Left hindlimb (tissue), 1 donor: ENCODE data around the gene PARD3.
"Not testable (repeated sequence)": the region's sequence is repeated elsewhere in the genome, so short reads cannot be mapped to it uniquely, and the experiment has no call there.

Experiments
- DNase-seq: peaks from one replicate; pipeline ENCODE4 v3.0.0-alpha.2; 2018

The PARD3 gene

DNA sequence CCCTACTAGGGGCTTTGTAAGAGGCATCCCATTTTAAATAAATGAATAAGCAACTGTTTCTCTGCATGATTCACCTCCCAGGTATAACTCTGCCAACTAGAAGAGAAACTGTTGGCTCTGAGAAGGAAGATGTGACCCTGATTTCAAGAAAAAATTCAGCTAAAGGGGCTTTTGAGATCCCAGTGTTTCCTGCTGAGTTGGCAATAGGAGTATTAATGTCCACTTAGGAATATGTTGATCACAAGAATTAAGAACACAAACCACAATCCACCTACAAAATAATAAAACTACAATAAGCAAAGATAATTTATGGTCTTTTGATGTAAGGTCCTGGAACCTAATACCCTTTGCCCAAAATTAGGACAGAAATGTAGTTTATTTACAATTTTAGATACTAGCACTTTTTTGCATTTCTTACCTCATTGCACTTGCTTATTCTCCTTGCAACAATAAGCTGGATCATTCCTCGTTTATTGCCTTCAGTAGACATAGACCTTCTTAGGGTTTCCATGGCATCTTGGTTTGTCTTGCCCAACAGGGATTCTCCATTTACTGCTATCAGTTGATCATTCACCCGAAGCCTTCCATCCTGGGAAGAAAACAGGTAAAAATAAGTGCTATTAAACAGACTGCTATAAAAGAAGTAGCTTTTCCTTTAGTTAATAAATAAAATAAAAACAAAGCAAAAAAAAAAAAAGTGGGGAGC lies 456.2 kb downstream of the PARD3 start:
- no peak for DNase-seq

DNA sequence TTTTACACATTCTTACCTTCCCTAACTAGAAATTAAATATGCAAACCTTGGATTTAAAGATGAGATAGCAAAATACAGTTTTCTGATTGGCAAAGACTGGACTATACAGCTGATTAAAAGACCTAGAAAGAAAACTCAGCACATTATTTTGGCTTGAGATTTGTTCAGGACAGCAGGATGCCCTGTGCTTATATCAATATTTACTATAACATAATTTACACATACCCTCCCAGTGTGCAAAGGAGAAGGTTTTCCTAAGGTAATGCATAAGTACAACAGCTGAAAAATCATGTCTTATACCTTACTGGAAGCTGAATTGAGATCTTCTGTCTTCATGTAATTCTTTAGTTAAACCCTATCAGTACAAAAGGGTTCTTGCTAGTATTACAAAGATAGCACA lies 458.6 kb downstream of the PARD3 start:
- no peak for DNase-seq

DNA sequence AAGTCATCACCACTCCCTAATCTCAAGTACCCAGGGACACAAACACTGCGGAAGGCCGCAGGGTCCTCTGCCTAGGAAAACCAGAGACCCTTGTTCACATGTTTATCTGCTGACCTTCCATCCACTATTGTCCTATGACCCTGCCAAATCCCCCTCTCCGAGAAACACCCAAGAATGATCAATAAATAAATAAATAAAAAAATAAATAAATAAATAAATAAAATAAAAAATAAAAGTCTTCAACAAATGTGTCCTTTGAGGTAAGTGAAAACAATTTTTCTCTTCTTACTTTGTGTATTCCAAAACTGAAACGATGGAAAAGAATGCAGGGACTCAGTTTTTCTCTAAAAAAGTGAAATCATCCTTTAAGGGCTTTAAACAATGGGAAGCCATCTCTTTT lies 461.6 kb downstream of the PARD3 start:
- DNase-seq: not testable (repeated sequence)

DNA sequence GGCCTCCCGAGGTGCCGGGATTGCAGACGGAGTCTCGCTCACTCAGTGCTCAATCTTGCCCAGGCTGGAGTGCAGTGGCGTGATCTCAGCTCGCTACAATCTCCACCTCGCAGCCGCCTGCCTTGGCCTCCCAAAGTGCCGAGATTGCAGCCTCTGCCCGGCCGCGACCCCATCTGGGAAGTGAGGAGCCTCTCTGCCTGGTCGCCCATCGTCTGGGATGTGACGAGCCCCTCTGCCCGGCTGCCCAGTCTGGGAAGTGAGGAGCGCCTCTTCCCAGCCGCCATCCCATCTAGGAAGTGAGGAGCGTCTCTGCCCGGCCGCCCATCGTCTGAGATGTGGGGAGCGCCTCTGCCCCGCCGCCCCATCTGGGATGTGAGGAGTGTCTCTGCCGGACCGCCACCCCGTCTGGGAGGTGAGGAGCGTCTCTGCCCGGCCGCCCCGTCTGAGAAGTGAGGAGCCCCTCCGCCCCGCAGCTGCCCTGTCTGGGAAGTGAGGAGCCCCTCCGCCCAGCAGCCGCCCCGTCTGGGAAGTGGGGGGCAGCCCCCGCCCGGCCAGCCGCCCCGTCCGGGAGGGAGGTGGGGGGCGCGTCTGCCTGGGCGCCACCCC lies 462.4 kb downstream of the PARD3 start:
- not testable (repeated sequence) for DNase-seq

DNA sequence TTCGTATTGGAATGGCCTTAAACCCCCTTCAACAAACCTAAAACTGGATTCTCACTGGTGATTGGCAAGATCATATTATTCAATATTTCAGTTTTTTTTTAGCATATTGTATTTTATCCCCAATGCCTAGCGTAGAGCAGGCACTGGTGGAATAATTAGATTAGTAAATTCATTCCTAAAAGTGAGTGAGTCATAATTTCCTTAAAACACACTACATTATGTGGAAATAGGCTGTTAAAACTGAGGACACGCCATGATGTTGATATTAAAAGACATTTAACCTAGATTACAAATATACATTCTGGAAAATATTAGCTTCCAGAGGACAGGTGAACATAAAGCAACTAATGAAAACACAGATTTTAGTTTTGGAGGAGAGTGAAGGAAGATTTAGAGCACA lies 463.9 kb downstream of the PARD3 start:
- DNase-seq: no peak

DNA sequence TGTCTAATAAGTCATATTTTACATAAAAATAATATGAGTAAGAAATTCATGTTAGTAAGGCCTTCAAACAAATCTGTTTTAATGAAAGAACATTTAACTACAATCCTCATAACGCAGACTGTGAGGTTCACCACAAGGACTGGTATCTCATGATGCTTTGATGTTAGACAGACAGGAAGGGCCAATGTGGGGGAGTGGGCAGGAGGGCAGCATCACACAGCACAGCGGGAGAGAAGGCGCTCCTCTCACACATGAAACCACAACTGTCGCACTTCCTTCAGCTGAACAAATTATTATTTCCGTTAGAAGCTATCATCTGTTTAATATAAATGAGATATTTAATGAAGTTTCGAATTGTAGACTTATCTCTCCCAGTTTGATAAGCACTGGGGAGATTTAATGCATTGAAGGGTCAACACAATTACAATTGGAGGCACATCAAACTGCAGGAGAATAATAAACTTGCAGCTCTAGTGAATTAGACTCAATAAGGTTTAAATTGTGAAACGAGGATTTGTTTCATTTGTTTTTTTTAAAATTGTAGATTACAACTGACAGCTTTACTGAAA lies 466.1 kb downstream of the PARD3 start:
- DNase-seq: no peak

DNA sequence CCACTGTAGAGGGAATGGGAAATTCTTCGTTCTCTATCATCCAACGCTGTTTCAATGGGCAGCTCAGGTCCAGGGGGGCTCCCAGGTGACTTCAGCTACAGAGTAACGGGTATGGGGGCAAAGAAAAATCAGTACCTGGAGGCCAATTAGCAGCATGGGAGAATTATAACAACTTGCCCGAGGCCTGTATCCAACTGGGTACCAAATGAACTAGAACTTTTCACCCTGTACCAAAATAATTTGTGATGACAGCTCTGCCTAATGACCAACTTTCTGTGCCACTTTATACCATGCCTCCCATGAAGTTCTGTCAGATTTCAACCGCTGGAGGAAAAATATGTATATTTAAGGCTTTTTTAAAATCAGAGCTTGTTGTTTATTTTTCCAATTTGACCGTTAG lies 467.1 kb downstream of the PARD3 start:
- DNase-seq: no peak

DNA sequence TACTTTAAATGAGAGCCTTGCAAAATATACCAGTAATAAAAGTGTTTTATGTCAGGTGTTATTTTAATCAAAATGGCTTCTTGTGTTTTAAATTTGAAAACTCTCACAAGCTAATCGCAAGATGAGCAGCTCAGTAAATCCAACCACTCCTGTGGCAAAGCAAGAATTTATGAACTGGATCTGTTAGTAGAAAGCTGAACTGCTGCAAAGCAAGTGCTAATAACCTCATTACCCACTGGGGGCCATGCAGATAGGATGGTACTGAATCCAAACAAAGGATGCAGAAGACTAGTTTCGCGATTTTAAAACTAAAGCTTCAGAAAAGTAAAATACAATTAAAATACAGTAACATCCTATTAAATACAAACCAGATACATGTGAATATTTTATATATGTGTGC lies 468.0 kb downstream of the PARD3 start:
- no peak for DNase-seq

DNA sequence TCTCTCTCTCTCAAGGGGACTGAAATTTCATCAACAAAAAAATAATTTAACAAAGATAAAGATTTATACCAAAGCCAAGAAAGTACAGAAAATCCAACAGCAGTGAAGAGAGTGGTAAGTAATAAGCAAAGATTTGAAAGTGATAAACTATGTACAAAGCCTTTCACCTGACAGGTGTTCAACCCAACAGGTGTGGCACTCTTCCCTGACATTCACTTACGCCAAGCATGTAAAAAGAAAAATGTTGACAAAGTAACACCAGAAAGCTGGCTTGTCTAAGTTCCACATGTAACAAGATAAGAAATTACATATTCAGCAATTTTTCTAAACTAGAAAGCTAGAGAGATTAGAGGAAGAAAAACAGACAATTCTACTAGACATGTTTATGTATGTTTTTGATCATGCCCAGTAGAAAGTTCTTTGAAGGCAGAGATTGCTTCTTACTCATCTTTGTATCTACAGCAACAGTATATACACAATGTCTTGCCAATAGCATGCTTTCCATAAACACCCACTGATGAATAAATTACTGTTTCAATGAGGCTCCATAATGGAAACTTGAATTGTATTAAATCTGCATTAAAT lies 468.5 kb downstream of the PARD3 start:
- DNase-seq: no peak

DNA sequence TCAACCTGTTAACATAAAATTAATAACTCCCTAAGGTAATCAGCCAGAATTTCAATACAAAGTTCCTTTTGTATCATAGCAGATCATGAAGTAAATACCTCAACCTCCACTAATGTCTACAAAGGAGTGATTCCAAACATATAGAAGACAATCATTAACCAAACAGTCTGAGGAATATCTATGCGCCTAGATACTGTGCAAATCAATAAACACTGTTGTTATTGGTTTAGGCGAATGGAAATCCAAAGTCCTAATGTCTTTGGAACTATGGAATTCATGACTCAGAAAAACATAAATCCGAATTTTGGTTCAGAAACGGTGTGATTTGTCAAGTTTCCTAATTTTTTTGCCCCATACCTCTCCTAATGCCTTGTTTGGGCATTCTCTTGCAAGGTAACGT lies 469.7 kb downstream of the PARD3 start:
- DNase-seq: no peak

DNA sequence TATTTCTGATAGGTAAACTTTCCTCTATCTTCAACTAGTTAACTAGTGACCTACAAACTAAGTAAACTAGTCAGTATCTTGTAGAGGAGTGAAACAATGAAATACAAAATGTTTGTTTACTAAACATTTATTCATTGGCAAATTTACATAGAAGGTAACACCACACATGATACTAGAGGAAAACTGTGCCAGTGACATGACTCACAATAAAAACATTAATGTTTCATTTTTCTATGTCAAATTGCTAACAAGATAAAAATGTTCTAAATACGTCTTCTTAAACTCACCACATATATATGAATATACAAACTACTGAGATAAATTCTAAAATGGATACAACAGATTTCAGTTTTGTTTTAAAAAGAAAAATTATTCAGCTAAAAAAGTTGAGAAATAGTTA lies 471.3 kb downstream of the PARD3 start:
- no peak for DNase-seq

DNA sequence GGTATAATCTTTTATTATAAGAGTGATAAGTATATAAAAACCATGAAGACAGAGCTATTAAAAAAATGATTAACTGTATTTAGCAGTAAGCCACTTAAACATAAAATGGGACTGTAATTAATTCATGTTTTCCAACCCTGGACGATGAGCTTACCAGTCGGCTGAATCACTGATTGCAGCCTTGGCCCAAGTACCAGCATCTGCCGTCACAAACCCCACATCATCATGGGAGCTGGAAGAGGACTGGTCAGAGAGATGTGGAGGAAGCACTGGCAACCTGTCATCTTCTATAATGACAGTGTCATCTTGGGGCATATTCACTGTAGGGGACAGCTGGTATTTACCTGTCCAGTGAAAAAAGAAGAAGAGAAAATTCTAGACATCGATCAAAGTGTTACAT lies 473.6 kb downstream of the PARD3 start:
- no peak for DNase-seq

DNA sequence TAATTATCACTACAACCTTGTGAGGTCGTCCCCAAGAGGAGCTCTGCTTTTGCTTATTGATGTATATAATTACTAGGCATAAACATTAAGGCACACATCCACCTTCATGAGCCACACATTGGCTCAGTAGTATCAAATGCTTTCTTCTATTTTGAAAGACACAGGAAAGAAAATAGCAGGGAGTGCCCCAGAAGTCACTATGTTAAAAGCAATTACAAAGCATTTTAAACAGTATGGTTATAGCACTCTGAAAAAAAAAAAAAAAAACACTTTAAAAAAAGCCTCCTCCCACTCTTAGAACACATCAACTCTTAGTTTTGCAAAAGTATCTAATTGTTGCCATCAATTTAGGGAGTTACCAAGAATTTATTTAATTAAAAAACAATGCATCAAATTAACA lies 474.2 kb downstream of the PARD3 start:
- no peak for DNase-seq

DNA sequence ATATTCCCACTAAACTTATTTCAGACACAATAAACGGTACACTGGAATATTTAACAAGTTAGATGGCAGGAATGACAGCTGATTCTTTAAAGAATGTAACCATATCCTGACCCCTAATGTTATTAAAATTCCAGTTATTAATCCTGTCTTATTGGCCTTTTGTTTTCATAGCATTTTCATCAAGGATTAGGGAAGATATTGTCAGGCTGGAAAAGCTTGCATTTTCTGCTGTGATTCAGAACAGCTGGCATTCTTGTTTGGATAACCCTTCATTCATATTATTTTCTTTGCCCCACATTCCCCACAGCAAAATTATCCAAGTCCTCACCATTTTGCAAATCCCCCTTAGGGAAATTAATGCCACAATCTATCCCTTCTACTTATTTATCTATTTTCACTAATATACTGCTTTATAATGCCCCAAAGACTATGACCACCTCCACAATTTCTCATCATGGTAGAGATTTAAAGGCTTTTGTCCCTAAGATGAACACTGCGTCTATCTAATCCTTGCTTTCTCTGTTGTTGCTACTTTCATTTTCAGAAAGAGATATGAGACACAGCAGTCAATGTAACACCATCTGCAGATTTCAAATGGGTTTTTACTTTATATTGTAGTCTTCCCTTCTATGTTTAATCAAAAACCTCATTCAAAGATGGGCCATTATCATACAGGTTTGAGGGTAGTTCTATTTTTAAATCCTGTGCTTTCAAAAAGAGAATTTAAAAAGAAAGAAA lies 475.1 kb downstream of the PARD3 start:
- DNase-seq: no peak

DNA sequence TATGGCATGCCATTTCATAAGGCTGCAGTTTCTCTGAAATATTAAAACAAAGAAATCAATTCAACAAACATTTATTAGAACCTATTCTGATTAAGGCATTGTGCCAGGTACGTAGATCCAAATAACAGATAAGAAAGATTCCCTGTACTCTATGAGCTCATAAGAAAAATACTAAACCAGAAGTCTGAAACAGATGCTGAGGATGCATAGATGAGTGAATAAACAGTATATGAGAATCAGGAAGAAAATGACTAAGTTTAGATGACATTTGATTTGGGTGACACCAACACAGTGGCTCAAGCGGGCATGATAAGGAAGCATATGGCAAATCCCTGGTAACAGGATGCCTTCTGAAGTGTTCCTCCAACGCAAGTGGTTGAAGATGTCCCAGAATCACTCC lies 477.2 kb downstream of the PARD3 start:
- no peak for DNase-seq

DNA sequence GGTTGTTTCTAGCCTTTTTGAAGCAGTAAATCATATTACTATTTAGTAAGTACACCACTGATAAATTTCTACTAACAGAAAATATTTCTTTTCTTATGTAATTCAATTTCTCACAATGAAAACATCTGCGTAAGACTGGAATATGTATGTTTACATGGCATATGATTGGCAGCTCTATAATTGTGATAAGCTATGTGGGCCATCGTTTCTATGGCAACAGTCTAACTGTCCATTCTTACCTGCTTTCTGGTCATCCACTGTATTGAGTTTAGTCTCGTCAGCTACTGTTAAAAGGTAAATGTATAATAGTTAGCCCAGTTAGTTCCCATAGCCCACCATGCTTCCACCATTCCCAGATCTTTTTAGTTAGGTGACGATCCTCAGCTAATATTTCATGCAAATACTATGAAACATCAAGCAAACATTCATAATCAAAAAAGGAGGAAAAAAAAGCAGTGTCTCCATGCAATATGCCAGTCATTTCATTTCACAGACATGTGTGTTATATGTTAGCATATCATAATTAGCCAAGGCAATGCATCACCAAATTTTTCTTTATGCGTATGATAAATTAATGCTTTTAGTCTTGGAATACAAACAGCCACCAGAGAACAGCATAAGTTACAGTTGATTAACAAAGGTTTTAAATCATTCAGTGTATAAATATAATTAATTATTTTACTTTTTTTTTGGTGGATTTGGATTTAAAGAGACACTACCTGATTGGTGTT lies 479.0 kb downstream of the PARD3 start:
- DNase-seq: no peak

DNA sequence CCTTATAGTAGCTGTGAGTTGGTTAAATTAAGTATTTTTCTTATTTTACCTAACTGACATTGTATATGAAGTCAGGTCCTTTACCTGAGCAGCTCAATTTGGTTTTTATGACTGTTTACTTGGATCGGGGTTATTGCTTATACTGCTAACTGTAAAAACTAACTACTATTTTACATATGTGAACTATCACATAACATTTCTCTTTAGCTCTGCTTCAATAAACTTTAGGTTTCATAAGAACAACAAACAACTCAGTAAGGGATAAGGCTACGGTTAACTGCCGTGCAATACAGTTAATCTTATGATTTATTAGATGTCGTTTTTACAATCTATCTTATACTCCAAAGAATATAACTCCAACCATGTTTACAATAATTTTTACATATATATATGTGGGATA lies 480.2 kb downstream of the PARD3 start:
- no peak for DNase-seq

DNA sequence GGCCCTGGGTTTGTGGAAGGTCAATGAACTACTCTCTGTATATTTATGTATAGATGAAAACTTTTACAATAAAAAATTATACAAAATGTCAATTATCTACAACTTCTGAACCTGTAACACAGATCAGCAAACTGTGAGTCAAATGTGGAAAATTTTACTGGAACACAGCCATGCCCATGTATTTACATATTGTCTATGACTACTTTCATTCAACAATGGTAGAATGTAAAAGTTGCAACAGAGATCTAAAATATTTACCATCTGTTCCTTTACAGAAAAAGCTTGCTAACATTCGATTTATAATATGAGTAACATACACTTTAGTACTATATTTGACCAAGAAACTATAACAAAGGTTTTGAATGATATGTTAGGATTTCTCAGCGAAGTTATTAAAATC lies 481.6 kb downstream of the PARD3 start:
- DNase-seq: no peak

DNA sequence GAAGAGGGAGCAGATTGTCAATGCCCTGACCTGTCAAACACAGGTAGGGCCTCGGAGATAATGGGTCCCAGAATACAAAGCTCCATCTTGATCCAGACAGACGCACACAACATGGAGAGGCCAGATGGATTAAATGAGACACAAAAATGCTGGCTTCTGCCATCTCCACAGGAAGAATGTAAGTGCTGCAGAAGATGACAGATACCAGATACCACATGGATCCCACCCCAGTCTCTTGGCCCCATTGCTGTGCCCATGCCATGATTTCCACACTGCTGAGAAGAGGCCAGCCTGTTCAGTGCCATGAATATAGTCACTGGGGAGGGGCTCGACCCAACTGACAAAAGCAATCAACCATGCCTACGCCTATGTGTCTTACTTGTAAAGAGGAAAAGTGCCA lies 487.9 kb downstream of the PARD3 start:
- DNase-seq: no peak

DNA sequence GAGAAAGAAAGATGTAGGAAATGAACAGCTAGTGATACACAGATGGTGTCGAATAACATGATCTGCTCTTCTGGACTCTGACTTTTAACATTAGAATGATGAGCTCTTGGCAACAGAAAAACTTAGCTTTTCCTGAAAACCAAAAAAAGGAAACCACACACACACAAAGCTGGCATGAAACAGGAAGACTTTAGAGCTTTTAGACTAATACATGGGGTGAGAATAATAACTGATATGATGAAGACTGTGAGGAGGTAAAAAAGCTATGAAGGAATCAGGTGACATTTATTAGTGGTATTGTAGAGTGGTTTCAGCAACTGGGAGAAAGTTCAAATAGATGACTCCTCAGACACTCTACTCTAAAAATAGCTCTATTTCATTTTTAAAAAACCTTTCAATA lies 491.9 kb downstream of the PARD3 start:
- DNase-seq: no peak

DNA sequence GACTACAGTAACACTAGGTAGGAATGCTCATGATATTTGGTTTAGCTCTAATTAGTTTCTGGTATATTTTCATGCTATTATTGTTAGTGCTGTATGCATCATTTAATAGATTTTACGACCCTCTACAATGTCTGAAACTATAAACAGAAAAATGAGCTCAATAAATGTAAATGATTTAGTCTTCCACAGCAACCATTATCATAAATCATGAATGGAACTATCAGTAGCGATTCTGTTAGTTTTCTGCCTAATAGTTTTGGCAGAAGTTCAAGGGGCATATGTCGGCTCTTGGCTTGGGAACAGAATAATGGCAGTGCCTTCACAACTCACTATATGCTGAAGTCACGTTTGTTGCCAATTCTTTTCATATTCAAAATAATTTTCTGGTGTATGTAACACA lies 494.8 kb downstream of the PARD3 start:
- DNase-seq: no peak

DNA sequence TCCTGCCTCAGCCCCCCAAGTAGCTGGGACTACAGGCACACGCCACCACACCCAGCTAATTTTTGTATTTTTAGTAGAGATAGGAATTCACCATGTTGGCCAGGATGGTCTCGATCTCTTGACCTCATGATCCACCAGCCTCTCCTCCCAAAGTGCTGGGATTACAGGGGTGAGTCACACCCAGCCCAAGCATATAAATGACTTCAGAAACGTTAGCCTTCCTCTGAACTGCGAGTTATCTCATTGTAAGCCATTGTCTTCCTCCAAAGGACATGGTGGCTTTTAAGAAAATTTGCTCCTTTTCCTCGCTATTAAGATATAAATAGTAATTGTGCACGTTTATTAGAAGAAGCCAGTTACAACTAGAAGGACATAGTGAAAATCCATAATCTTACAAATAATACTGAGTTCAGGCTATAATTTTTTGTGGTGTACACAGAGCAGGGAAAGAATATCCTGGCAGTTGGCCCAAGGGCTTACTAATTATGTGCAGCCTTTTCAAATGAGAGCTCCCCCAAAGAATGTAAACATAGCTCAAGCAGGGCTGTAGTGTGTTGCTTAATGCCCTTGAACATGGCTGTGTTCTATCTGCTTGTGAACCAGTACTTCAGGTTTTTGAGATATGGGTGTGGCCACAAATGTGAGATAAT lies 495.8 kb downstream of the PARD3 start:
- DNase-seq: no peak
